GM06990 (cell line): Measurements from ENCODE around the gene LRRC32.

ENCODE experiments used
- DNase-seq: peaks from one replicate; pipeline ENCODE4 v3.0.0-alpha.2; 2011; ENCODE audit not compliant: insufficient read length; ENCODE audit errors: extremely low read depth
- H3K27me3 ChIP-seq: replicated peaks from 2 replicates; pipeline ENCODE4 v1.6.0; 2011; ENCODE audit warnings: low read length; ENCODE audit not compliant: control insufficient read depth, insufficient read depth
- H3K36me3 ChIP-seq: 2 replicates; pipeline ENCODE4 v1.5.1; 2011; ENCODE audit warnings: low read length; ENCODE audit not compliant: control insufficient read depth, insufficient read depth
- H3K4me3 ChIP-seq: replicated peaks from 2 replicates; pipeline ENCODE4 v1.5.1; 2011; ENCODE audit warnings: low read depth, mild to moderate bottlenecking, control low read depth, low read length
- CTCF ChIP-seq: IDR thresholded peaks from 2 replicates; pipeline ENCODE4 v1.5.1; 2011; ENCODE audit warnings: low read length, control low read depth, mild to moderate bottlenecking, inconsistent platforms; ENCODE audit not compliant: insufficient read depth, poor library complexity, severe bottlenecking

The LRRC32 gene

GRCh38 chr11:76680518-76681425 is 10.2 kb upstream of the LRRC32 start:
- H3K36me3 ChIP-seq = no peaks in the 10 kb centered on the region
- H3K4me3 ChIP-seq = no peak overlapping the region
- peaks cover 7% of the 10 kb centered on the region for H3K27me3 ChIP-seq
- peak; percentile 87 for TF ChIP-seq CTCF
- DNase-seq = no peak

DNA sequence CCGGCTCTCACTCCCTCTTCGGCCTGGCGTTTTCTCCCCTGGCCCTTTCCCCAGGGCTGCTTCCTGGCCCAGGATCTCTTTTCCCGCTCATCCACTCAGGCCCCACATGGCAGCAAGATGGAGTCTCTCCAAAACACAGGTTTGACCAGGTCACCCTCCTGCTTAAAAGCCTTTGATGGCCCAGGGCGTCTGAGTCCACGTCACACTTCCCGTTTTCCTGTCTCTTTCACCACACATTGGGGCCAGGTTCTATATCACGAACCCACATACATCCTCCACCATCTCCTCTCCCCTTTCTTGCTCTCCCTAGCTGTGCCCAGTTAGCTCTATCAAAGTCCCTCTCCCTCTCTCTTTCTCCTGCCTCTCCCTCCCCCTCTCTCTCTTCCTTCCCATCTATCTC is 7.8 kb upstream of the LRRC32 start:
- no peak for DNase-seq
- Histone ChIP-seq H3K4me3 (no peak overlapping the region), H3K27me3 (peaks cover 4% of the 10 kb centered on the region; the same call in 1 of the 2 replicates), H3K36me3 (no peaks in the 10 kb centered on the region)
- no peak for TF ChIP-seq CTCF

DNA sequence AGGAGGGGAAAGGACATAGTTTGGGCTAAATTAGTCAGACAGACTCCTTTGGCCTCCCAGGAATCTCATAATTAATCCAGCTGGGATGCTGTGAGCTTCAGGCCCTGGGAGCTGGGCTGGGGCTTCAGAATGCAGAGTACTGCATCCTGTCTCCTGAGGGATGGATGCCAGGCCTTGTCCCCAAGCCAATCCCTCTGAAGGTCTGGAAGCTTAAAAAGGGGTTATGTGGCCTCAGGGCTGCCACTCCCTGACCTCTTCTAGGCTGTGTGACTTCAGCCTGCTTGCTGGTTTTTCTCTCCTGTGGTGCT is 6.9 kb upstream of the LRRC32 start:
- Histone ChIP-seq H3K27me3 (peaks cover 1% of the 10 kb centered on the region; the same call in 1 of the 2 replicates), H3K36me3 (no peaks in the 10 kb centered on the region), H3K4me3 (no peak overlapping the region)
- no peak for TF ChIP-seq CTCF
- DNase-seq = no peak

DNA sequence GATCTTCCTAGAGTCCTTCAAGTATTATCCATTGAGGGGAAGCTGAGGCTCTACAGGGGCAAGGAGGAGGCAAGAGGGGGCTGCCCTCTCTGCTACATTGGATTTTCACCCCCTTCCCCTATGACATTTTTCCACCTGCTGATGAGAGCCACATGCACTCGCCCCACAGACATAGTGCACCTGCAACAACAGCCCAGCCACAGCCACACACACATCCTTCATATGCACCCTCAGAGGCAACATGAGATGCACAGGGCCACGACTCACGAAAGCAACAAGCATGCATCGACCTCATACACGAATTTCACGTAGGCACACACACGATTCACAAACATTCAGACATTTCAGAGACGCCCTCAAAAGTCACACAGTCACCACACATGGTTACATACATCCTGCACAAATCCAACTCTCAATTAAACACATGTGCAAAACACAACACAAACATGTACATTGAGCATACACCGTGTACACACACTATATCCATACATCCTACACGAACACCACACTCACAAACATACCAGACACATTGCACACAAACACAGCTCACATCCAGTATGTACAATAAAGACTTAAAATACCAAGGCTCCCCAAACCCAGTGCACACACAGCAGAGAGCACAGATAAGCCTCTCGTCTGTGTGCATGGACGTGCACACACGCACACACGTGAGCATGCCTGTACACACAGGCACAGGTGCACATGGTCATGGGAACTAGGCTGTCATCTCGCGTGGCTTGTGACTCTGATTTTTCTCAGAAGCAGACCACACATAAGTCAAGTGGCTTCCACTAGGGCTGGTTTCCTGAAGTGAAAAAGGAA is 6.3 kb upstream of the LRRC32 start:
- no peak for TF ChIP-seq CTCF
- H3K27me3 ChIP-seq = peaks cover 1% of the 10 kb centered on the region; the same call in 1 of the 2 replicates
- DNase-seq = no peak
- no peak overlapping the region for H3K4me3 ChIP-seq
- no peaks in the 10 kb centered on the region for H3K36me3 ChIP-seq

GRCh38 chr11:76674517-76675400 is 4.2 kb upstream of the LRRC32 start:
- Histone ChIP-seq H3K36me3 (no peaks in the 10 kb centered on the region), H3K27me3 (peaks cover 4% of the 10 kb centered on the region), H3K4me3 (no peak overlapping the region)
- DNase-seq = peak; percentile 76
- peak; percentile 20 for TF ChIP-seq CTCF
